NAMALWA (cell line): ENCODE data around the gene FBXO9.

ENCODE experiments used
- DNase-seq: peaks from one replicate; pipeline ENCODE4 v3.0.0-alpha.2; 2015; ENCODE audit warnings: low spot score

Gene FBXO9

GRCh38 chr6:53065266-53066076, at the start of gene FBXO9:
Gene FBXO9, plus strand, starts transcription at chr6:53065404. Its CDS starts 386 bp downstream, at chr6:53065790.
- DNase-seq = peak; percentile 76

- DNase-seq = no peak
Observed at GRCh38 chr6:53015486-53015885, 49.7 kb upstream of the FBXO9 start.

- no peak for DNase-seq
Observed at GRCh38 chr6:53018446-53018845, 46.8 kb upstream of the FBXO9 start.

- no peak for DNase-seq
Observed at GRCh38 chr6:53020005-53020744, 45.0 kb upstream of the FBXO9 start.

DNA sequence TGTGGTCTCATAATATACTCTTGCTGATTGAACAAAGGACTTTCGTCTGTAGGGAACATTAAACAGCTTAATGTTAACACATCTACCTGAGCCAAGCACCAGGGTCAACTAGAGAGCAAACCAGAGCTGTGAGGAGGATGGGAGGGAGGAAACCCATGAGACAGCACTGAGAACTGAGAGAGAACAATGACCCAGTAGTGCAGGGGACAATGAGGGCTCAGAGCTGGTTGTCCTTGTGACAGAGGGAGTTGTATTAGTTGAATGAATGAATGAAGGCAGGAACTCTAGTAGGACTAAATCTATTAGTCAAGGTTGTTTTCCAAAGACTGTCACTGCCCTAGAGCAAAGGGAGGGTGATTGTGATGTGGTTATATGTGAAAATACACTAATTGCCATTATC, 41.9 kb upstream of the FBXO9 start:
- DNase-seq = no peak

DNA sequence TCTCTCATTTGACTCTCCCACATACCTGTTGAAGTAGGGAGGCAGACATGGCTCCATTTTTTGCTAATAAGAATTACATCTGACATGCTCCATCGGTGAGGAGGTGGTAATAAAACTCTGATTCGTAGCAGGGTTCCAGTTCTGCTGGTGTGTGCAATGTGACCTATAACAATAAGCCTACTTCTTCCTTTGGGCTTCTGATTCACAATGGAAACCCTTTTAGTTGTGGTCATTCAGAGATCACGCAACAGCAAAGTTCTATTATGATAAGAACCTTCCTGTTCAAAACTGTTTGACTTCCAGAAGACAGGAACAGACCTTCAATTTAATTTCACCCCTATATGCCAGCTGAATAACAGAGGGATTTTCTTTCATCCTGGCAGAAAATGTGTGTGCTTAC, 38.7 kb upstream of the FBXO9 start:
- no peak for DNase-seq

- no peak for DNase-seq
Observed at GRCh38 chr6:53027131-53027718, 38.0 kb upstream of the FBXO9 start.

DNA sequence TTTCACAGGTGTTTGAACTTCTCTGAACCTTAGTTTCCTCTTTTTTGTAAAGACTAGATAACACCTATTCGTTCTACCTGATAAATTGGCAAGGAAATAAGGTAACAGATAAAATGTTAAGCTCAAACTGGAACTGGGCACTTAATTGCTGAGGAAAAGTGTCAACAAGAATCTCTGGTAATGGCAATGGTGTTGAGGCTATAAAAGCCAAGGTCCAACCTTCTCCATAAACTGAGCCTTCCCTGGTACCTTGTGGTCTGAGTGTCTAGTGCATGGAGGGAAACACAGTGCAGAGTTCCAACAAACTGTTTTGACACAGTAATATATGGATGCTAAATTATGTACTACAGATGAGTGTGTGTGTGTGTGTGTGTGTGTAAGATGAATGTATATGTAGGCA, 36.7 kb upstream of the FBXO9 start:
- DNase-seq = no peak

GRCh38 chr6:53029257-53029656, 35.9 kb upstream of the FBXO9 start:
- DNase-seq = no peak

- no peak for DNase-seq
Observed at GRCh38 chr6:53029761-53030160, 35.4 kb upstream of the FBXO9 start.

DNA sequence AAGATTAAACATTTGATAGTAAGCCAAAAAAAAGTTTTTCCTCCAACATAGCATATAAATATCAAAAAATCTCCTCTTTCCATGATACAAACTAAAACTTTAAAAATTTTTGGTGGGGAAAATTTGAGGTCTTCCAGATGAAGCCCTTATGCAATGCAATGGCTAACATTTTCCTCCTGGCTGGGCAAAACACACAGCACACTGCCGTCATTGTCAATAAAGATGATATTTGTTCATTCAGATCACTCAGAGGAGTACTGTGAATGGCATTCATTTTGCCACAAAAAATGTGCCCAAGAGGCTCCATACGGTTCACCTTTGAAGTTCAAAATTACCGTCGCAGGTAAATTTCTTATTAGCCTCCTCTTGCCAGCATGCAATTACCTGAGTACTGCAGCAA, 33.9 kb upstream of the FBXO9 start:
- DNase-seq = no peak

GRCh38 chr6:53032849-53033248, 32.4 kb upstream of the FBXO9 start:
- no peak for DNase-seq

GRCh38 chr6:53033764-53034163, 31.4 kb upstream of the FBXO9 start:
- DNase-seq = no peak

DNA sequence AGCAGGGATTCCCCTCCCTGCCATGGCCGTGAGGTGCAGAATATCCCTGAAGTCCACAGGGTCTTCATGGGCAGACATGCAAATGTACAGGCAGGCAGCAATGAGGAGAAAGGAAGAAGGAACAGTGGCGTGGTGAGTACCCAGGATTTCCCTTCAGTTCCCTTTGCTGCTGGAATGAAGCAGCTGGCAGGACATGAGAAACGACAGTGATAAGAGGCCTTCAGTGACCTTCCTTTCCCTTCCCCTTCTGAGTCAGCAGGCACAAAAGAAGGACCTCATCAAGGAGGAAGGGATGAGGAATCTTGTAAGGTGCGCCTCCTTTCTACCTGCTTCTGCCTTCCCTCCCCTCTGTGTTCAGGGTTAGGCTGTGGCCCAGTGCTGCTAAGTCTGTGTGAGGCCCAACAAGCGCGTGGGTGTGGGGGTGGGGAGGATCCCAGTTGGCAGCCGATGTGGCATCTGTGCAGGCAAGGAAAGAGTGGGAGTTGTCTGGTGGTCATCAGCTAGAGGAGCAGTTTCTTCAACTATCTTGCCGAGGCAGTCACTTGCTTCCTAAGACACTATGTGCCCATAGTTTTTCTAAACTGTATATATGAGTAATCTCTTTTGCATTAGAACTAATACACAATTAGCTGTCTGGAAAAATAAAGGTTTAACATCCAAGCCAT, 29.5 kb upstream of the FBXO9 start:
- no peak for DNase-seq

DNA sequence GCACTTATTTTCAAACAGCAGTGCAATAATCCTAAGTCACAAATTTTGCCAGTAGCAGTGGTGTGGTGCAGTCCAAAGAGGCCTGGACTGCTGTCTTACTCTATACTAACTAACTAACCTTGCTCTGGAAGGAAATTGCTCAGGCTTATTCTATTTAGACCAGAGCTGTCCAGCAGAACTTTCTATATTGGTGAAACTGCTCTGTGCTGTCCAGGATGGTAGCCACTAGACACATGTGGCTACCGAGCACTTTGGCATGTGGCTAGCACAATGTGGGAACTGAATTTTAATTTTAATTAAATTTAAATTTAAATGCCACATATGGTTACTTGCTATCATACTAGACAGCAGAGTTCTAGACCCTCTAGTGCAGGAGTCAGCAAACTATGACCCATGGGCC, 27.1 kb upstream of the FBXO9 start:
- no peak for DNase-seq

- DNase-seq = no peak
Observed at GRCh38 chr6:53038596-53038995, 26.6 kb upstream of the FBXO9 start.

DNA sequence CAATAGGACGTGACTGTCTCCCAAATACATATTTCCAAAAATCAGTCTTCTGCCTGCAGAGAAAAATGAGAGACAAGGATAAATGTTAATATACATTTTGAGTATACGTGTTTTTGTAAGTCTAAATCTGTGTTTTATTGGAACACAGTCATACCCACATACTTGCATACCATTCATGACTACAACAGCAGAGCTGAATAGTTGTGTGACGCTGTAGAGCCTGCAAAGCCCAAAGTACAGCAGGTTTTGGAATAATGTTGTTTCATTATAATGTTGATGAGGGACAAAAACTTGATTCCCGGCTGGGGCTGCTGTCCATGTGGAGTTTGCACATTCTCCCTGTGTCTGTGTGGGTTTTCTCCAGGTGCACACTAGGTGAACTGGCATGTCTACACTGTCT, 23.8 kb upstream of the FBXO9 start:
- DNase-seq = no peak

DNA sequence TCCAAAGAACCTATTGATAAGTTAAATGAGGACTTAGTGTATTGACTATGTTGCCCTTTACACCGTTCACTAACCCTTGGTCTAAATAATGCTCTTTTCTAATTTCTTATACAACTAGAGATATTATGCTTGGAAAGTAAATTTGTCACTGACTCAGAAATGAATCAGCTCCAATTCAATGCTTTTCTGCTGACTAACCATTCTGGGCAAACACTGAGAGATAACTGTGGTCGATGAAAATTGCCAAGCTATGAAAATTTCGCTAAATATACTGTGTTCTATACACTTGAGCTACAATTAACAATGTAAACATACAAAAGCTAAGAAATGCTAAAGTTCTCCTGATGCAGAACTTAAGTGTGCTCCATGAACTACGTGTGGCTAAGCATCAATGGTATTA, 23.1 kb upstream of the FBXO9 start:
- no peak for DNase-seq

DNA sequence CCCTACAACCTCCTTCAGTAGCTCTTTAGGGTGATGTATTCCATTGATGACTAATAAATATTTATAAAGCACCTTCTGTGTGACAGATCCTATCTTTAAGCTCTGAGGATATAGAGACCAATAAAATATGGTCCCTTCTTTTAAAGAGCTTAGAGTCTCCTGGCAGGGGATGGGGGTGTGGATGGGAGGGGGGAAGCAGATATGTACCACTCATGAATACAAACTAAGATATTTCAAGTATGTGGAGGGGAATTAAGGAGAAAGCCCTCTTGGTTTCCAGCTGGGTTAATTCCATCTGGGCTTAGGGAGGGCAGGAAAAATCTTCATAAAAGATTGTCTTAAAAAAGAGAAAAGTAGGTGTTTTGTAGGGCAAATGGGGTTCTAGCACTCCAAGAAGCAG, 21.6 kb upstream of the FBXO9 start:
- no peak for DNase-seq

GRCh38 chr6:53044071-53044470, 21.1 kb upstream of the FBXO9 start:
- DNase-seq = no peak

DNA sequence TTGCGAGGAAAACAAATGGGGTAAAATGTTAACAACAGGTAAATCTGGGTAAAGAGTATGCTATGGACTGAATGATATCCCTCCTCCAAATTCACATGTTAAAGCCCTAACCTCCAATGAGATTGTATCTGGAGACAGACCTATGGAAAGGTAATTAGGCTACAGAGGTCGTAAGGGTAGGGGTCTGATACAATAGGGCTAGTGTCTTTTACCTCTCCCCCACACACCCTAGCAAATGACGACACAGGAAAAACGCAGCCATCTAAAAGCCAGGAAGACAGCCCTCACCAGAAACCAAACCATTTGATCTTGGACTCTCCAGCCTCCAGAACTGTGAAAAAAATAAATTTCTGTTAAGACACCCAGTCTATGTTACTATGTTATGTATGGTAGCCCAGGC, 20.6 kb upstream of the FBXO9 start:
- no peak for DNase-seq

GRCh38 chr6:53045891-53046673, 19.1 kb upstream of the FBXO9 start:
- DNase-seq = no peak
